ENCODE results near the gene SLC12A8. TPM values are rescaled to one million over a fixed set of nuclear protein-coding genes. Genes with fewer than 3 reads are reported as not detected.
"Not testable (repeated sequence)": the region's sequence is repeated elsewhere in the genome, so short reads cannot be mapped to it uniquely, and the experiment has no call there.

The SLC12A8 gene
- total and polyA plus RNA-seq, 4 donors = 1.1 to 2.6 (median 1.4) TPM; not detected in 1

DNA sequence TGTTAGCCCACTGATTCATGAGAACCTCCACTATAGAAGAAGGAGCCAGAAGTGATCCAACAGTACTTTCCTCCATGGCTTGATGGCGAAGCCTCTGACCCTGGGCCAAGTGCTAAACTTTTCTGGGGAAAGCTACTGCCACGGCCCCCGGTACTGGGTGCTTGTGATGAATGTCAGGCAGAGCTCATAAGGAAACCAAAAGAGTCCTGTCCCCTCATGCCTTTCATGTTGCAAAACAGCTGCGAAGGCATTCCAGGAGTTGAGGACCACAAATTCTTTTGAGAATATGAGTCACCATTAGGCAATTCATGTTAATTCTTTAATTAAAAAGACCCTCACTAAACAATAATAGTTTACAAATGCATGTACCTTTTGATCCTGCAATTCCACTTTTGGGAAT lies 130.2 kb downstream of the SLC12A8 start:
- H3K4me3 ChIP-seq (ENCODE audit: low read length in 2 of 2); H3K9me3 ChIP-seq (ENCODE audit: control insufficient read depth, low read length); H3K27ac ChIP-seq (ENCODE audit: low read depth in 1 of 2, low read length in 2 of 2); intact Hi-C loops (cut with DNase I); H3K27me3 ChIP-seq (ENCODE audit: control insufficient read depth in 1 of 2, insufficient read depth in 2 of 2, low read length in 1 of 2); H3K4me1 ChIP-seq (ENCODE audit: control insufficient read depth in 1 of 2, insufficient read depth in 2 of 2, low read length in 2 of 2); H3K36me3 ChIP-seq (ENCODE audit: control insufficient read depth in 1 of 2, insufficient read depth in 2 of 2, low read length in 1 of 2); ATAC-seq (ENCODE audit: low FRiP score); DNase-seq: not testable (repeated sequence)
- WGBS, 2 donors = 74 to 83% methylated on average over 4 of the region's 4 CpGs

DNA sequence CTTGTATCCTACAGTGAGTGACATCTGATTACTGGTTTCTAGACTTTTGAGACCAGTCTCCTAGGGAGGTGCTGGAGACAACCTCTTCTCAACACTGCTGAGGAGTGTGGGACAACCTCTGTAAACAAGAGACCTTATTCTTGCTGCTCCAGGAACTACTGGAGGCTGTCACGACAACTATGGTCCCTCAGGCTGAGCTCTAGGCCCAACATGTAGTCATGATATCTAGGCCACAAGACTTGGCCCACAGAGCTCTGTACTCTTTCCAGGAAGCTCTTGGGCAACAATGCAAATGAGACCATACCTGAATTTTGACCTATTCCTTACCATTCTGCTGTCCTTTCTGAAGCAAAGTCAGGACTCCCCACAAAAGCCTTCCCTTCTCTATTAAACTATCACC lies 132.5 kb downstream of the SLC12A8 start:
- Histone ChIP-seq H3K4me3 (ENCODE audit: low read length in 2 of 2) (no peak overlapping the region), H3K36me3 (ENCODE audit: control insufficient read depth in 1 of 2, insufficient read depth in 2 of 2, low read length in 1 of 2) (no peaks in the 10 kb centered on the region), H3K4me1 (ENCODE audit: control insufficient read depth in 1 of 2, insufficient read depth in 2 of 2, low read length in 2 of 2) (no peaks in the 10 kb centered on the region), H3K27ac (ENCODE audit: low read depth in 1 of 2, low read length in 2 of 2) (no peak overlapping the region), H3K27me3 (ENCODE audit: control insufficient read depth in 1 of 2, insufficient read depth in 2 of 2, low read length in 1 of 2) (no peaks in the 10 kb centered on the region), H3K9me3 (ENCODE audit: control insufficient read depth, low read length) (no peaks in the 10 kb centered on the region)
- DNase-seq = no peak
- 97 to 100% methylated on average over 1 of the region's 1 CpG for WGBS, 2 donors
- no peak for ATAC-seq (ENCODE audit: low FRiP score)
- intact Hi-C loops (cut with DNase I) = no loop called here

DNA sequence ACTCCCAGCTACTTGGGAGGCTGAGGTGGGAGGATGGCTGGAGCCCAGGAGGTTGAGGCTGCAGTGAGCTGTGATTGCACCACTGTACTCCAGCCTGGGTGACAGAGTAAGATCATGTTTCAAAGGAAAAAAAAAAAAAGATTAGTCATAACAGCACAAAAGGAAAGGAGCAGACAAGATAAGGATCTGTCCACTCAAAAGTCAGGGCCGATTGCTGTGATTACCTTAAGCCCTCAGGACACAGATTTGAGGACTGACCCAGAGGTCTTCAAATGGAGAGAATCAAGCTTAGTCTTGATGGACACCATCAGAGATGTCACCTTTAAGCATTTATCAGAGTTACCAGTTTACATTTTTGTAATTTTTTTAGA lies 132.9 kb downstream of the SLC12A8 start:
- no peak for DNase-seq
- 88 to 93% methylated on average over 1 of the region's 1 CpG for WGBS, 2 donors

DNA sequence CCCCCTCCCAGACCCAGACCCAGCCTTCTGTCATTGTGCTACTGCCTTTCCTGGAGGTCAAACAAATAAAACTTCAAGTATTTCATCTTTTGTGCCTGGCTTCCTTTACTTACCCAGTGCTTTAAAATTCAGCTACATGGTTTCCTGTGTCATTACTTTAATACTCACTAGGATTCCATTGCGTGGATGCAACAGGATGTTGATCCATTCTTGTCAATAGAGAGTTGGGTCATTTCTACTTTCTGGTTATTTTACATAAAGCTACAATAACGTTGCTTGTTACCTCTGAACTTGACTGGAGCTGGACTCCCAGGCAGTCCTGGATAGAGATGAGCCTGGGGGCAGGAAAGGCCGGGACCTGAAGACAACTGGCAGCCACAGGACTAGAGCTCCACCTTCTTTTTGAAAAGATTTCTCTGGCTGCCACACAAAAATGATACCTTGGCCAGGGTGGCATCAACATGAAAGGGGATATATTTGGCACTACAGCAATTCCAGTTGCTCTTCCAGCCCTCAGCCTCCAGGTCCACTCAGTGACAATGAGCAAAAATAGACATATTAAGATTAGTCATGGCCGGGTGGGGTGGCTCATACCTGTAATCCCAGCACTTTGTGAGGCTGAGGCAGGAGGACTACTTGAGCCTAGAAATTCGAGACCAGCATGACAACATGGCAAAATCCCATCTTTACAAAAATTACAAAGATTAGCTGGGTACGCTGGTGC lies 133.4 kb downstream of the SLC12A8 start:
- intact Hi-C loops (cut with DNase I) = no loop called here
- H3K4me3 ChIP-seq (ENCODE audit: low read length in 2 of 2) = no peak overlapping the region
- DNase-seq (no peak), ATAC-seq (ENCODE audit: low FRiP score) (no peak)
- no peak overlapping the region for H3K27ac ChIP-seq (ENCODE audit: low read depth in 1 of 2, low read length in 2 of 2)
- WGBS, 2 donors = 95 to 97% methylated on average over 6 of the region's 6 CpGs
- H3K27me3 ChIP-seq (ENCODE audit: control insufficient read depth in 1 of 2, insufficient read depth in 2 of 2, low read length in 1 of 2) = no peaks in the 10 kb centered on the region
- no peaks in the 10 kb centered on the region for H3K36me3 ChIP-seq (ENCODE audit: control insufficient read depth in 1 of 2, insufficient read depth in 2 of 2, low read length in 1 of 2)
- H3K4me1 ChIP-seq (ENCODE audit: control insufficient read depth in 1 of 2, insufficient read depth in 2 of 2, low read length in 2 of 2) = no peaks in the 10 kb centered on the region
- no peaks in the 10 kb centered on the region for H3K9me3 ChIP-seq (ENCODE audit: control insufficient read depth, low read length)

More for the DNA sequence above, 132.9 kb downstream of the SLC12A8 start:
- no peak overlapping the region for H3K27ac ChIP-seq (ENCODE audit: low read depth in 1 of 2, low read length in 2 of 2)
- no peak for ATAC-seq (ENCODE audit: low FRiP score)
- intact Hi-C loops (cut with DNase I) = no loop called here
- no peaks in the 10 kb centered on the region for H3K4me1 ChIP-seq (ENCODE audit: control insufficient read depth in 1 of 2, insufficient read depth in 2 of 2, low read length in 2 of 2)
- no peaks in the 10 kb centered on the region for H3K27me3 ChIP-seq (ENCODE audit: control insufficient read depth in 1 of 2, insufficient read depth in 2 of 2, low read length in 1 of 2)
- H3K9me3 ChIP-seq (ENCODE audit: control insufficient read depth, low read length) = no peaks in the 10 kb centered on the region
- H3K4me3 ChIP-seq (ENCODE audit: low read length in 2 of 2) = no peak overlapping the region
- no peaks in the 10 kb centered on the region for H3K36me3 ChIP-seq (ENCODE audit: control insufficient read depth in 1 of 2, insufficient read depth in 2 of 2, low read length in 1 of 2)

DNA sequence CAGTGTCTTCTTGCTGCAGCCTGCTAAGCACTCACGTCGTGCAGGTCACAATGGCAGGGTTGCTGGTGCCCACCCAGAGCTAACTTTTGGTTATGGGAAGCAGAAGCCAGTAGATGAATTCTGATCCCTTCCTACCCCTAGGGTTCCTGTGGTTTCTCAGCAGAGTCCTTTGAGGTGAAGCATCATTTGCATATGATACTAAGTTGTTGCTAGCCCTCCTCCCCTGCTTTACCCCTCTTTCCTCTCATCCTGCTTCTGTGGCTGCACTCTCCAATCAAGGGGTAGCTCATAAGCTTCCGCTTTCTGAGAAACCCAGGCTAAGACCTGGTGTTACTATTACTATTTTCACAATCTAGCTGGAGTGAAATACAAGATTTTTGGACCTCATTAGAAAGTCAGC lies 134.7 kb downstream of the SLC12A8 start:
- DNase-seq = no peak
- no peaks in the 10 kb centered on the region for H3K9me3 ChIP-seq (ENCODE audit: control insufficient read depth, low read length)
- intact Hi-C loops (cut with DNase I) = no loop called here
- no peak for ATAC-seq (ENCODE audit: low FRiP score)
- H3K27me3 ChIP-seq (ENCODE audit: control insufficient read depth in 1 of 2, insufficient read depth in 2 of 2, low read length in 1 of 2) = no peaks in the 10 kb centered on the region
- 95% methylated on average over 3 of the region's 3 CpGs for WGBS, 2 donors
- no peak overlapping the region for H3K4me3 ChIP-seq (ENCODE audit: low read length in 2 of 2)
- no peak overlapping the region for H3K27ac ChIP-seq (ENCODE audit: low read depth in 1 of 2, low read length in 2 of 2)
- H3K36me3 ChIP-seq (ENCODE audit: control insufficient read depth in 1 of 2, insufficient read depth in 2 of 2, low read length in 1 of 2) = no peaks in the 10 kb centered on the region
- no peaks in the 10 kb centered on the region for H3K4me1 ChIP-seq (ENCODE audit: control insufficient read depth in 1 of 2, insufficient read depth in 2 of 2, low read length in 2 of 2)

DNA sequence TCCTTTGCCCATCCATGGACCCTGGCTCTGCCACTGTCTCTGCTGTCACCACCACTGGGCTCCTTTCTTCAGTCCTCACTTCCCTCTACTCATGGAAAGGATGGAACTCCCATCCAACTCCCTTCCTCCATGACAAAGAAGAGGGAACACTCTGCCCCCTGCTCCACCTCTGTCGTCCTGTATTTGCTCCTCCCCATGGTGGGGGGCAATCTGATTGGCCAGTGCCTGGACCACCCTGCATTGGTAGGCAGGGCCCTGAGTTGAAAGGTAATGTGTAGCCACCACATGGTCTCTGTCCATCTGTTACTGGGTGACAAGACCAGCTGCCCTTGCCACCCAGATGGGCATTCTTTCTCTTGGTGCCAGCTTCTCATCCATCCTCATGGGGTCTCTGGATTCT lies 136.1 kb downstream of the SLC12A8 start:
- Histone ChIP-seq H3K9me3 (ENCODE audit: control insufficient read depth, low read length) (no peaks in the 10 kb centered on the region), H3K27me3 (ENCODE audit: control insufficient read depth in 1 of 2, insufficient read depth in 2 of 2, low read length in 1 of 2) (no peaks in the 10 kb centered on the region), H3K27ac (ENCODE audit: low read depth in 1 of 2, low read length in 2 of 2) (no peak overlapping the region), H3K36me3 (ENCODE audit: control insufficient read depth in 1 of 2, insufficient read depth in 2 of 2, low read length in 1 of 2) (no peaks in the 10 kb centered on the region), H3K4me3 (ENCODE audit: low read length in 2 of 2) (no peak overlapping the region), H3K4me1 (ENCODE audit: control insufficient read depth in 1 of 2, insufficient read depth in 2 of 2, low read length in 2 of 2) (no peaks in the 10 kb centered on the region)
- 71 to 81% methylated on average over 1 of the region's 1 CpG for WGBS, 2 donors
- DNase-seq (no peak), ATAC-seq (ENCODE audit: low FRiP score) (no peak)
- intact Hi-C loops (cut with DNase I) = no loop called here

DNA sequence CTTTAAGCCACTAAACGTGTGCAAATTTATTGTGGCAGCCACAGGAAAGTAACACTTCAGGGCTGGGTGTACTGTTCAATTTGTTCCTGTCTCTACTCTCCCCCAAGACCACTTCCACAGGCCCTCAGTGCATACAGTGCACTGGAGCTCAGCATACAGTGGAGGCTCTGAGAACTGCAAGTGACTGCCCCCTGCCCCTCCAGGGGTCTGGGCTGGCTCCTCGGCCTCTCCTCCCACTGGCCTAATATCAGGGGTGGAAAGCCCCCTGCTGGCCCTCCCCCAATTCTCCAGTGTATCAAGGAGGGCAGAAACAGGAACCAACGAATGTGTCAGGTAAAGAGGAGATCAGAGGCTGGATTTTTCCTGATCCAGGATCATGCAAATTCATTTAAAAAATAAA lies 136.8 kb downstream of the SLC12A8 start:
- Histone ChIP-seq H3K4me1 (ENCODE audit: control insufficient read depth in 1 of 2, insufficient read depth in 2 of 2, low read length in 2 of 2) (no peaks in the 10 kb centered on the region), H3K4me3 (ENCODE audit: low read length in 2 of 2) (no peak overlapping the region), H3K27ac (ENCODE audit: low read depth in 1 of 2, low read length in 2 of 2) (no peak overlapping the region), H3K36me3 (ENCODE audit: control insufficient read depth in 1 of 2, insufficient read depth in 2 of 2, low read length in 1 of 2) (no peaks in the 10 kb centered on the region), H3K9me3 (ENCODE audit: control insufficient read depth, low read length) (no peaks in the 10 kb centered on the region), H3K27me3 (ENCODE audit: control insufficient read depth in 1 of 2, insufficient read depth in 2 of 2, low read length in 1 of 2) (no peaks in the 10 kb centered on the region)
- intact Hi-C loops (cut with DNase I) = no loop called here
- ATAC-seq (ENCODE audit: low FRiP score) = no peak
- no peak for DNase-seq
- 65 to 76% methylated on average over 3 of the region's 3 CpGs for WGBS, 2 donors

DNA sequence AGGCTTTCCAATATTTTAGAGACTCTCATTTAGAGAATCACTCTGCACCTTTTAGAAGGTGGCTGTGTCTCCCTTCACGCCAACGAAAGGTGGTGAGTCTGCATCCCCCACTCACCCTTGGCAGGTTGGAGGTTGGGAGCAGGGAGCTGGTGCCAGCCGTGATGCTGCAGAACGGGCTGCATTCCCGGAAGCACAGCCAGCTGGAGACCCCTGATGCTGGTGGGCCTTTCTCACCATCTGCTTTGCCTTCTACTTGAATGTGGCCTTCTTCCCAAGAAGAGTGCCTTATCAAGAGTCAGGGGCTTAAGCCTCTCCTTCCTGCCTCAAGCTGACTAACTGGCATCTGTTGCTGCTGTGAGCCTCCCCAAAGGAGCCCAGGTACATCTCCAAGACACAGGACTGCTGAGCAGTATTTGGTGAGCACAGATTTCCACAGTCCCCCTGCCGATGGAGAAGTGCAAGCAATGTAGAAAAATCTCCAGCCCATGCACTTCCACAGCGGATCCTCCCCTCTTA lies 139.1 kb downstream of the SLC12A8 start:
- DNase-seq = no peak
- H3K9me3 ChIP-seq (ENCODE audit: control insufficient read depth, low read length) = no peaks in the 10 kb centered on the region

DNA sequence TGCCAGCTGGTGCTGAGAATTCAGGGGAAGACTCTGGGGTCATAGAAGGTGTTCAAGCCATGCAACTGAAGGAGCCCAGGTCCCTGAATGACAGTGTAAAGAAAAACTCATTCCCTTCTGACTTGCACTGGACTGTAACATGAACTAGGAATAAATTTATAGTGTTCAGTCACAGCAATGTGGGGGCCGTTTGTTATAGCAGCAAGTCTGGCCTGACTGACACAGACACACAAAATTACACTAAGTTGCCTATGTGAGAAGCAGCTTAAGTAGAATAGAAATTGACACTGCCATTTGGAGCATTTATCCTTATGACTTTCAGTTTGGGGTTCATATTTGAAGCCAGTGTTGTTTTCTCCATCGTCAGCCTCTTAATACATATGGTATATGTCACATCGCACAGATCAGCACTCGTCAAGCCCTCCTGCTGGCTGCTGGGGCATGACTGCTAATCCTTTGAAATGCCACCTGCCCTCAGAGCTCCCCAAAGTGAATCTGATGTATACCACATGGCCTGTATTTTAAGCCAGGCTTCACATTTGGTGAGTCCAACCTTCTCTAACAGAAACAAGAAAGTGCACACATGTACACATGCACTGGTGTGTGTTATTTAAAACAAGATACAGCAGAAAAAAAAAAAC lies 139.7 kb downstream of the SLC12A8 start:
- Histone ChIP-seq H3K4me1 (ENCODE audit: control insufficient read depth in 1 of 2, insufficient read depth in 2 of 2, low read length in 2 of 2) (no peaks in the 10 kb centered on the region), H3K36me3 (ENCODE audit: control insufficient read depth in 1 of 2, insufficient read depth in 2 of 2, low read length in 1 of 2) (no peaks in the 10 kb centered on the region), H3K27me3 (ENCODE audit: control insufficient read depth in 1 of 2, insufficient read depth in 2 of 2, low read length in 1 of 2) (no peaks in the 10 kb centered on the region), H3K9me3 (ENCODE audit: control insufficient read depth, low read length) (no peaks in the 10 kb centered on the region), H3K27ac (ENCODE audit: low read depth in 1 of 2, low read length in 2 of 2) (no peak overlapping the region), H3K4me3 (ENCODE audit: low read length in 2 of 2) (no peak overlapping the region)
- no peak for ATAC-seq (ENCODE audit: low FRiP score)
- 95 to 96% methylated on average over 4 of the region's 4 CpGs for WGBS, 2 donors
- intact Hi-C loops (cut with DNase I) = no loop called here
- no peak for DNase-seq

More for the DNA sequence above, 139.1 kb downstream of the SLC12A8 start:
- no peaks in the 10 kb centered on the region for H3K27me3 ChIP-seq (ENCODE audit: control insufficient read depth in 1 of 2, insufficient read depth in 2 of 2, low read length in 1 of 2)
- WGBS, 2 donors = 85 to 91% methylated on average over 7 of the region's 7 CpGs
- H3K27ac ChIP-seq (ENCODE audit: low read depth in 1 of 2, low read length in 2 of 2) = no peak overlapping the region
- intact Hi-C loops (cut with DNase I) = no loop called here
- H3K36me3 ChIP-seq (ENCODE audit: control insufficient read depth in 1 of 2, insufficient read depth in 2 of 2, low read length in 1 of 2) = no peaks in the 10 kb centered on the region
- no peak overlapping the region for H3K4me3 ChIP-seq (ENCODE audit: low read length in 2 of 2)
- H3K4me1 ChIP-seq (ENCODE audit: control insufficient read depth in 1 of 2, insufficient read depth in 2 of 2, low read length in 2 of 2) = no peaks in the 10 kb centered on the region
- no peak for ATAC-seq (ENCODE audit: low FRiP score)
